ENCODE results near the gene NRARP. TPM values are rescaled to one million over a fixed set of nuclear protein-coding genes. Genes with fewer than 3 reads are reported as not detected.

NRARP gene
- total and polyA plus RNA-seq, 2 of the 8 experiments (the other 6 are each of a cell fraction or from before 2014, with no cell fraction given): 32.5 to 37.2 TPM

DNA sequence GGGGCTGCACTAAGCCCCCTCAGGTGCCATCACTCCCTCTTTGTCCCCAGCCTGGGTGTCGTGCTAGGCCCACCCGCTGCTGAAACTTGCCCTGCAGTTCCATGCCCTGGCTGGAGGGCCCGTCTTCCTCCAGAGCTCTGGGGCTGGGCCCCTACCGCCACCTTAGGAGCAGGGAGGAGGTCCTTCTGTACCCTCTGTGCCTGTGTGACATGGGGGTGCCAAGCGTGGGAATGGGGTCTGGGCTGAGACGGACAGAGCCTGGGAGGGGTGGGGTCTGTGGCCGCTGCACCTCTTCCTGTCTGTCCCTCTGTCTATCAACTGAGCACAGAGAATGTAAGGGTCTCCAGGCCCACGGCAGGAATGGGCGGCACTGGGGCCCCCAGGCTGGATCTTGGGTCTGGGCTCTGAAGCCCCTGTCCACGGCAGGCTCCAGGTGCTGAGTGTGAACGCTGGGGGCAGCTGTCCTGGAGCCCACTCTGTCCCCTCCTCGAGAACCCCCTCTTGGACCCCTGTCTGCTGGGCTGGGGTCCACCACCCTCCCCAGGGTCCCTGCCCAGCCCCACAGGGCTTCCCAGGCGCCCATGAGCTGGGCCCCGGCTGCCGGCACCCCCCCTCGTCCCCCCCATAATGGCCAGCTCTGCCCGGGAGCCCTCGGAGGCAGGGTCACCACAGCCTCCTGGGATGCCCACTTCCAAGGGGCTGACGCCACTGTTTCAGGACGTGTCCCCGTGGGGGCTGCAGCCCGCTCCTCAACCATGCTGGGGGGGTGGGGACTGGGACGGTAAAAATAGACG, 15.8 kb upstream of the NRARP start:
- Histone ChIP-seq H3K18ac (ENCODE audit: extremely low read depth, low read length) (no peak overlapping the region), H3K36me3 (ENCODE audit: control insufficient read depth in 2 of 4, insufficient read depth in 4 of 4, low read length in 3 of 4) (no peaks in the 10 kb centered on the region), H4K5ac (ENCODE audit: insufficient read length, low read depth, low read length) (no peak overlapping the region), H3K27ac (ENCODE audit: low read depth, low read length) (no peak overlapping the region), H3K79me2 (ENCODE audit: control insufficient read depth in 1 of 2, insufficient read depth in 2 of 2, low read length in 2 of 2) (no peaks in the 10 kb centered on the region), H3K9ac (replicated peaks in 1 of 4; ENCODE audit: extremely low read depth in 1 of 4, low read depth in 3 of 4, low read length in 3 of 4) (no peak overlapping the region), H3K4me3 (ENCODE audit: extremely low read depth in 1 of 4, insufficient read depth in 2 of 4, low read depth in 3 of 4, low read length in 4 of 4) (no peak overlapping the region), H3K4ac (replicated peaks; ENCODE audit: insufficient read length, low read depth, low read length) (no peak overlapping the region), H2AFZ (ENCODE audit: low read length) (no peak overlapping the region), H4K20me1 (replicated peaks in 1 of 2; ENCODE audit: control insufficient read depth in 1 of 2, insufficient read depth in 2 of 2, low read length in 2 of 2) (no peaks in the 10 kb centered on the region), H4K91ac (replicated peaks; ENCODE audit: insufficient read length, low read length) (no peak overlapping the region), H2BK5ac (ENCODE audit: low read depth, low read length) (no peak overlapping the region), H2AK5ac (ENCODE audit: low read depth, low read length) (no peak overlapping the region), H3K23ac (ENCODE audit: insufficient read length) (no peak overlapping the region), H4K8ac (ENCODE audit: extremely low read depth, insufficient read depth, low read length) (no peak overlapping the region), H2BK12ac (ENCODE audit: low read depth, low read length) (0 out of 2 replicates have a peak overlapping the region, but pooled peaks have one; percentile 55), H3K9me3 (ENCODE audit: insufficient read depth in 2 of 2, low read depth in 1 of 2, low read length in 1 of 2) (no peaks in the 10 kb centered on the region), H3K56ac (replicated peaks; ENCODE audit: insufficient read length, low read depth, low read length) (no peak overlapping the region), H3K4me1 (replicated peaks in 1 of 4; ENCODE audit: control insufficient read depth in 3 of 4, insufficient read depth in 4 of 4, low read length in 3 of 4) (peaks cover 0 to 35% (median 15%) of the 10 kb centered on the region in 4 experiments; a peak in 6 of 7 replicates), H2BK120ac (replicated peaks; ENCODE audit: low read depth, low read length) (no peak overlapping the region), H3K14ac (ENCODE audit: insufficient read length) (no peak overlapping the region), H3K23me2 (ENCODE audit: low read depth, low read length) (no peaks in the 10 kb centered on the region; the same call in 1 of the 2 replicates), H2BK15ac (ENCODE audit: low read length) (no peak overlapping the region), H3K4me2 (ENCODE audit: insufficient read depth in 1 of 2, low read depth in 2 of 2, low read length in 2 of 2) (no peak overlapping the region), H3K27me3 (replicated peaks in 1 of 4; ENCODE audit: control insufficient read depth in 3 of 4, extremely low read depth in 1 of 4, insufficient read depth in 3 of 4, low read length in 3 of 4) (peaks cover 0 to 4% (median 0%) of the 10 kb centered on the region in 4 experiments; a peak in 2 of 7 replicates), H3K79me1 (ENCODE audit: low read depth, low read length) (no peaks in the 10 kb centered on the region), H2BK20ac (ENCODE audit: low read length) (no peak overlapping the region)
- no peak for FAIRE-seq
- DNase-seq (ENCODE audit: low read depth in 1 of 2, low spot score in 2 of 2): peak in 1 of 2 experiments; percentile 44
- 93% methylated on average over 24 of the region's 24 CpGs; no CpG with 5 or more reads in 1 of the 2 experiments for WGBS, 2 experiments (ENCODE audit: extremely low coverage in 1 of 2, insufficient coverage in 1 of 2, insufficient read length in 1 of 2, insufficient replicate concordance in 2 of 2, low coverage in 1 of 2, low lambda C conversion rate in 2 of 2, missing lambda C conversion rate in 1 of 2)
- POLR2A ChIA-PET (ENCODE audit: partially characterized antibody): interaction anchor here (0.5 to 11.9 kb wide), 4 partner anchors 12 to 112 kb away, joined by 3 to 129 read pairs (median 4); partner anchors contain the start of gene NRARP
- CTCF ChIA-PET (ENCODE audit: partially characterized antibody): interaction anchor here (1.1 to 5.7 kb wide), 8 partner anchors 11 to 105 kb away, joined by 3 to 55 read pairs (median 6); partner anchors contain the start of genes EXD3, NOXA1 and NRARP
- TF ChIP-seq USF2 (IDR thresholded peaks at IDR 0.05; ENCODE audit: low read length) (no peak), GABPA (IDR thresholded peaks at IDR 0.05; ENCODE audit: borderline replicate concordance, insufficient read depth, low read length) (no peak), KDM5A (IDR thresholded peaks at IDR 0.05; ENCODE audit: low read length) (no peak), SP4 (IDR thresholded peaks at IDR 0.05; ENCODE audit: low read length) (no peak), SUZ12 (IDR thresholded peaks at IDR 0.05; ENCODE audit: low read length) (no peak), RXRA (IDR thresholded peaks at IDR 0.05; ENCODE audit: insufficient read depth, low read depth, low read length) (no peak), RBBP5 (IDR thresholded peaks at IDR 0.05; ENCODE audit: borderline replicate concordance, low read depth, low read length) (no peak), EGR1 (IDR thresholded peaks at IDR 0.05; ENCODE audit: borderline replicate concordance, low read depth, low read length) (no peak), CEBPB (IDR thresholded peaks at IDR 0.05; ENCODE audit: low read depth, low read length) (no peak)
- TF ChIP-seq, protein P1, sequence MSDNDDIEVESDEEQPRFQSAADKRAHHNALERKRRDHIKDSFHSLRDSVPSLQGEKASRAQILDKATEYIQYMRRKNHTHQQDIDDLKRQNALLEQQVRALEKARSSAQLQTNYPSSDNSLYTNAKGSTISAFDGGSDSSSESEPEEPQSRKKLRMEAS (IDR thresholded peaks at IDR 0.05): no peak
